NCI-H524 (cell line): Measurements from ENCODE around the gene MEGF6.

Source experiments
- DNase-seq, 2 experiments: peaks; one replicate each; lab custom pipeline; 2025; lab: John Stamatoyannopoulos, UW

Gene MEGF6

DNA sequence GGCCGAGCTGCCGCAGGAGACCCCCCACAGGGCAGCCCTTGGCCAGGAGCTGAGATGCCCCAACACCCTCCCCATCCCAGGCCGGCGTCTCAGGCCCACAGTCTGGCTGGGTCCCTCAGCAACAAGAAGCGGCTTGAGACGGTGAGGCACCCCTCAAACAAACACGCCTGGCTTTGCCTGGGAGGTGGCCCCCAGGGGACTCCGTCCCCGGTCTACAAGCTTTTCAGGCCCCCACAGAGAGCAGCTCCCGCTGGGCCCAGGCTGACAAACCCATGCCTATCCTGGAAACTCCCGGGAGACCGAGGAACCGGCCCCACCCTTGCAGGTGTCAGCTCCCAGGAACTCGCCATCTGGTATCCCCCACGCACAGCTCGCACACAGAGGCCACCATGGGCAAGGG lies 89.9 kb downstream of the MEGF6 start:
- DNase-seq: peak; percentile 18 to 57

GRCh38 chr1:3520419-3521378 lies 90.6 kb downstream of the MEGF6 start:
- DNase-seq: no peak

- DNase-seq: no peak
These were observed 91.9 kb downstream of the MEGF6 start for GRCh38 chr1:3519301-3519885.

GRCh38 chr1:3518756-3519155 lies 92.6 kb downstream of the MEGF6 start:
- no peak for DNase-seq

DNA sequence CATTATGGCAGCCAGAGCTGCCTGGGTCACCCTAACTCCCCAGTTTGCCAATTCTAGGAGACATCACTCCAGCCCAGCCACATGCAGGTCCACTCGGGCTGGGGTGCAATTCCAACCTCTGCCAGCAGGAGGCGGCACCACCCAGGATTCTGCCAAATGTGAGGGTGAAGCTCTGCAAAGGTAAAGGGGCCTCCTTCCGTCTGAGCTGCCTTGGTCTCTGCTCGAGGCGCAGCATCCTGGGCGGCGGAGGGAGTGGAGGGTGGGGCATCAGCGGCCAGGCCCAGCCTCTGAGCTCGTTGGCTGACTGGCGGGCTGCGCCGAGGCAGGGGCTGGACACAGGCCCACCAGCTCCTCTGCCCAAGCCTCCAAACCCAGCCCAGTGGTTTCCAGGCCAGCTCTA lies 93.1 kb downstream of the MEGF6 start:
- DNase-seq: no peak

DNA sequence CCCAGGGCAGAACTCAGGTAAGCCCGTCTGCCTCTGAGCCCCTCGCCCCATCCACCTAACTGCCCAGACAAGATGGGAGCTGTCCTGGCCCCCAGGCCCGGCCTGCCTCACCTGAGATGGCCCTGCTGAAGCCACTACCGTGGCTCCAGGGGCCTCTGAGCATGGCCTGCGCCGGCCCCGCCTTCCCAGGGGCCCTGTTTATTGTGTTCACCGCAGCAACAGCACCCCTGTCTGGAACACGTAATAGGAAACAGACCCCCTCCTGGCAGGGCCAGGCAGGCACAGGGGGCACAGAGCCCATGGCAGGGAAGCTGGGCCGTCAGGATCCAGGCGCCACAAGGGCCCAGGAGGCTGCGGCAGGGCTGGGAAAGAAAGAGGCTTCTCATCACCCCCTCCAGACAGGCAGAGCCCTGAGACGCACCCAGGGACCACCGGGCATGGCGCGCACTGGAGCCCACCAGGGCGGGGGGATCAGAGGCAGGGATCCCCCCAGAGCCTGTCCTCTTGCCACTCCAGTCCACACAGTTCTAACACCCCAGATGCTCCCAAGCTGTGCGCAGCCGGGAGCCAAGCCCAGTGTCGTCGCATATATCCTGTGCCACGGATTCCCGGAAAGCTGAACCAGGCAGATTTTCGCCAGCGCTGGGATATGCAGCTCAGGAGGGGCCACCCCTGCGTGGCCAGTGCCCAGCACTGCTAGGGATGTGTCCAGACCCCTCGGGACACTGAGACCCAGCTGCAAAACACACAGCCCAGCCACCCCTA lies 94.2 kb downstream of the MEGF6 start:
- no peak for DNase-seq

- DNase-seq: no peak
These were observed 94.8 kb downstream of the MEGF6 start for GRCh38 chr1:3516481-3516869.

DNA sequence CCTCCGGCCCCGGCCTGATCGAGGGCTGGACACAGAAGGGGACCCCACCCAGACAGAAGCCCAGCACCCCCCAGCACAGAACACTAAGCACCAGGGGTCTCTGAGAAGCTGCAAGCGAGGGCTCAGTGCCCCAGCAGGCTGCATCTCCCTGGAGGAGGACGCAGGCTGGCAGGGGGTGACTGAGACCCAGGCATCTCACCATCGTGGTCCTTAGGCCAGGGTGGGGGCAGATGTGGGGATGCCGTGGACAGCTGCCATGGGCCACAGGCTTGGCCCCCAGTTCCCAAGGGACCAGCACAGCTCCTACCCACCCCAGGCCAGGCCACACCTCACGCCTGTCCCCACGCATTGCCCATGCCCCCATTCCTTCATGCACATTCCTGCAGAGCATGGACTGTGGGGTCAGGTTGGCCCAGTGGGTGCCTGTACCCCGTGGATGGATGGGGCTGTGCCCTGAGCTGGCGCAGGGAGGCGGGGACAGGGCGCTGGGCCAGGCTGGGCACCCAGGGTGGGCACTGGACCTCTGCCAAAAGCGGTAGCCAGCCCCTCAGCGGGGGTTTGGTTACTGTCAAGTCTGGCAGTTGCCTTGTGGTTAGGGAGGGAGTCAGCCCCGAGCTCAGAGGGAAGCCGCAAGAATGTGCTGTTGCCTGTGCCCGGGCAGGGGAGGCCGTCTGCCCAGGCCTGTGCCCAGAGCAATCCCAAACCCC lies 95.4 kb downstream of the MEGF6 start:
- DNase-seq: no peak

DNA sequence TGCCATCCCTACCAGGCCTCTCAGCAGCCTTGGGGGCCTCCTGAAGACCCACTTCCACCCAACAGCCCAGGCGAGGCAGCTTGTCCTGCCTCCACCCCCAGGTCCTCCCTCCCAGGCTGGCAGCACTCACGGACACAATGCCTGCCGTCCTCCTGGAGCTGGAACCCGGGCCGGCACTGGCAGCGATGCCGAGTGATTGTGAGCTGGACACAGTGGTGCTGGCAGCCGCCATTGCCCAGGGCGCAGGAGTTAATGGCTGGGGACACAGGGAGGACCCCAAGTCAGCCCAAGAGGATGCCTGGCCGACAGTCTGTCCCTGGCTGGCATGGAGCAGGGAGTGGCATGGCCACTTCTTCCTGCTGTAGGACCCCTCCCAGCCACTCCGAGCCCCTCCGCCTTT lies 96.0 kb downstream of the MEGF6 start:
- no peak for DNase-seq

- no peak for DNase-seq
These were observed 96.9 kb downstream of the MEGF6 start for GRCh38 chr1:3514404-3514803.

DNA sequence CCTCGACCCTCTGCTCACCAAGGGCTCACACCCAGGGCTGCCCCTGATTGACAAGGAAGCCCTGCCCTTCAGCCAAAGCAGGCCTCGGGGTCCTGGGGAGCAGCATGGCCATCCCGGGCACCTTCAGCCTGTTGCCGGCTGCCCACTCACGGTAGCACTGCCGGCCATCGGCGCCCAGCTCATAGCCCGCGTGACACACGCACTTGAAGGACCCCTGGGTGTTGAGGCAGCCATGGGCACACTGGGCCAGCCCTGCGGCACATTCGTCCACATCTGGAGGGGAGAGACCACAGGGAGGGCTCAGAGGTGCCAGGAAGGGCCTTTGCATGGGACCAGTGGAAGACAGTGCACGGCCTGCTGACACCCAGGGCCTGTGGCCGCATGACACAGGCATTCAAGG lies 99.5 kb downstream of the MEGF6 start:
- DNase-seq: no peak

GRCh38 chr1:3511306-3511705 lies 100.0 kb downstream of the MEGF6 start:
- no peak for DNase-seq

DNA sequence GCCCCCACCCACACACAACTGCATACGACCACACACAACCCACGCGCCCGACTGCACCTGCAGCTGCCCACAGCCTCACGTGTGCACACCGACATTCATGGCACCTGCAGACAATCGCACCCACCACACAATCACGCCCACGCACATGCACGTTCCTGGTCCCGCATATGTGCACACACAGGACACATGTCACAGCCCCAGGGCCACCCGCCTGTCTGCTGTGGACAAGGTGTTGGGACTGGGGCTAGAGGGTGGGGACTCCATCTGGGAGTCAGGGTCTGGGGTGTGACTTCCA lies 100.4 kb downstream of the MEGF6 start:
- no peak for DNase-seq

GRCh38 chr1:3510136-3510955 lies 101.0 kb downstream of the MEGF6 start:
- DNase-seq: no peak

DNA sequence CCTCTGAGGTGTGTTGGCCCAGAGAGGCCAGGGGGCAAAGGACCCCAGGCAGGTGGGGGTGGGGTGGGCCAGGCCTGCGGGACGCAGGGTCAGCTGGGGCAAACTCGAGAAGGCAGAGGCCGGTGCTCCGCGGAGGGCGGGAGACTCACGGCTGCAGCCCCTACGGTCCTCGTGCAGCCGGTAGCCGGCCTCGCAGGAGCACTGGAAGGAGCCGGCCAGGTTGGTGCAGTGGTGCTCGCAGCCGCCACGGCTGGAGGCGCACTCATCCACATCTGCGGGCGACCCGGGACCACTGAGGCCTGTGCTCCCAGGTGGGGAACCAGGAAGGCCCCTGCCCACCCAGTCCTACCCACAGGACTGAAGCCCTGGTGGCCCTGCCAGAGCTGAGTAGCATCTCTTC lies 101.6 kb downstream of the MEGF6 start:
- no peak for DNase-seq

GRCh38 chr1:3508757-3509415 lies 102.4 kb downstream of the MEGF6 start:
- DNase-seq: no peak

GRCh38 chr1:3507636-3508275 lies 103.6 kb downstream of the MEGF6 start:
- no peak for DNase-seq

DNA sequence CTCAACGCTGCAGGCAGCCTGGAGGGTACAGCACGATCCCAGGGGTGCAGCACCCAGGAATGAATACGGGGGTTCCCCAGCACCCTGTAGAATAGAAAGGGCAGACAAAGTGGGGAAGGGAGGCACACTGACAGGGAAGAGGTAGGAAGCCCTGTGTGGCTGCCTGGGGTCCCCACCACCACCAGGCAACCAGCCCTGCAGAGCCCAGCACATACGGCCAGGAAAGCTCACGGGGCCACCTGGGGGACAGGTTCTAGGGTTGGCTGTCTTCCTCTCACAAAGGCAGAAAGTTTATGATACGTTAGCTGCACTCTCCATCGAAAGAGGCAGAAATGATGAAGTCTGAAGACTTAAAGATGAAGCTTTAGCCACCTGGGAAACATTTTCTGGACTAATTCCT lies 104.4 kb downstream of the MEGF6 start:
- no peak for DNase-seq

DNA sequence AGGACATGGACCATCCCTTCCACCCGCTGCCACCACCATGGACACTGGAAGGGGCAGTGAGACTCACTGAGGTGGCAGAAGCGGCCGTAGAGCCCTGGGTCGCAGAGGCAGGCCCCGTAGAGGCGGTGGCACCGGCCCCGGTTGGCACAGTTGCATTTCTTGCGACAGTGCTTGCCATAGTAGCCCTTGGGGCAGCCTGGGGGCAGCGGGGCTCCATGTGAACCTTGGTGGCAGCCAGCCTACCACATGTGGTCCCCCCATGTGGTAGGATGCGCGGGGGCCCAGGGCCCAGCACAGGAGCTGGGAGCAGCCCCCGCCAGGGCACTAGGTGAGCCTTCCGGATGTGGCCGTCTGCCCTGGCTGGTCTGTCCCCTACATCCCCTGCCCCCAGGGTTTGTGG lies 105.3 kb downstream of the MEGF6 start:
- DNase-seq: no peak

- no peak for DNase-seq
These were observed 106.1 kb downstream of the MEGF6 start for GRCh38 chr1:3505161-3505560.

DNA sequence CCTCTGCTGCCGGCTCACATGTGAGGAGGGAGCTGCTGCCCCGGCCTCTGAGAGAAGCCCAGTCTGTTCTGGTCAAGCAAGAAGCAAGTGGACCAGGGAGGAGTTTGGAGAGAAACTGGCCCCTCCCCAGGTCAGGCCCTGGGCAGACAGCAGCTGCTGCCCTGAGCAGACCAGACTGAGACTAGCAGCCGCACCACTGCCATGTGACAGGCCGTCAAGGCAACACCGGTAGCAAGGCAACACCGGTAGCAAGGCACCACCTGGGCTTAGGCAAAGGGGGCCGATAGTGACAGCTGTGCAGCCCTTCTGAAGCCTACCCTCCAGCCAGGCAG lies 106.5 kb downstream of the MEGF6 start:
- DNase-seq: no peak
